ENCODE results near the gene TMEM273. TPM values are rescaled to one million over a fixed set of nuclear protein-coding genes. Genes with fewer than 3 reads are reported as not detected.

TMEM273 gene
- total and polyA plus RNA-seq, 2 of the 4 experiments (the other 2 are of a cell fraction), result not detected

- no peak overlapping the region for H3K14ac ChIP-seq (replicated peaks; ENCODE audit: low read depth, low read length)
- H3K4me3 ChIP-seq (ENCODE audit: insufficient read depth, low read depth, low read length), result no peak overlapping the region
- TF ChIP-seq POLR2A (IDR thresholded peaks at IDR 0.05; ENCODE audit: low read depth, low read length), result no peak
- no peak for TF ChIP-seq BHLHE40 (IDR thresholded peaks at IDR 0.05; ENCODE audit: low read depth, low read length)
- TF ChIP-seq CHD1 (IDR thresholded peaks at IDR 0.05; ENCODE audit: low read depth, low read length), result no peak
- TF ChIP-seq CEBPB (IDR thresholded peaks at IDR 0.05; ENCODE audit: low read depth, low read length), result no peak
- TF ChIP-seq FOS (IDR thresholded peaks at IDR 0.05; ENCODE audit: low read depth, low read length), result no peak
- TF ChIP-seq USF2 (IDR thresholded peaks at IDR 0.05; ENCODE audit: low read depth, low read length), result no peak
- TF ChIP-seq SMC3 (IDR thresholded peaks at IDR 0.05; ENCODE audit: low read depth, low read length), result no peak
- TF ChIP-seq MAZ (IDR thresholded peaks at IDR 0.05; ENCODE audit: borderline replicate concordance, low read depth, low read length), result no peak
- TF ChIP-seq RCOR1 (IDR thresholded peaks at IDR 0.05; ENCODE audit: insufficient replicate concordance, low read length), result no peak
- no peak for TF ChIP-seq ELK1 (IDR thresholded peaks at IDR 0.05; ENCODE audit: borderline replicate concordance, low read depth, low read length)
- TF ChIP-seq RFX5 (IDR thresholded peaks at IDR 0.05; ENCODE audit: low read depth, low read length), result no peak
- TF ChIP-seq MAFK (IDR thresholded peaks at IDR 0.05; ENCODE audit: low read depth, low read length), result no peak
- no peak for TF ChIP-seq CTCF (conservative IDR thresholded peaks at IDR 0.05; ENCODE audit: low read depth, low read length)
- TF ChIP-seq NFE2L2 (IDR thresholded peaks at IDR 0.05; ENCODE audit: low read depth, low read length), result no peak
- TF ChIP-seq RAD21 (IDR thresholded peaks at IDR 0.05; ENCODE audit: low read length), result no peak
- TF ChIP-seq MXI1 (IDR thresholded peaks at IDR 0.05; ENCODE audit: borderline replicate concordance, low read depth, low read length), result no peak
- H3K79me1 ChIP-seq (ENCODE audit: low read depth in 1 of 2, low read length in 2 of 2), result no peaks in the 10 kb centered on the region
- H2BK5ac ChIP-seq (ENCODE audit: low read depth, low read length, poor library complexity, severe bottlenecking), result no peak overlapping the region
- no peak overlapping the region for H3K56ac ChIP-seq (ENCODE audit: extremely low read depth, insufficient read depth, low read length)
- CTCF ChIA-PET, result no interaction called here
- H3K27ac ChIP-seq (ENCODE audit: insufficient read depth, low read length), result no peak overlapping the region
- H3K18ac ChIP-seq (ENCODE audit: low read depth, low read length), result no peak overlapping the region
- no peak overlapping the region for H2BK120ac ChIP-seq (ENCODE audit: low read depth, low read length)
- H3K27me3 ChIP-seq (ENCODE audit: control insufficient read depth, insufficient read depth, low read length), result peaks cover 44% of the 10 kb centered on the region
- H2BK15ac ChIP-seq (ENCODE audit: low read depth, low read length), result no peak overlapping the region
- H4K8ac ChIP-seq (ENCODE audit: low read depth in 2 of 2, low read length in 2 of 2), result no peak overlapping the region
- H3K4me2 ChIP-seq (ENCODE audit: low read depth, low read length), result no peak overlapping the region
- WGBS, 2 experiments (ENCODE audit: extremely low coverage in 2 of 2, insufficient read length in 1 of 2), result 0% methylated on average over 1 of the region's 1 CpG; no CpG with 5 or more reads in 1 of the 2 experiments
- H2BK20ac ChIP-seq (ENCODE audit: low read depth, low read length), result no peak overlapping the region
- DNase-seq, result no peak
- in situ Hi-C loops (cut with MboI; ENCODE audit: low sequenced_read_pairs) (no loop called here), dilution Hi-C loops (cut with HindIII; ENCODE audit: low sequenced_read_pairs, unreplicated experiment) (no loop called here), intact Hi-C loops (cut with micrococcal nuclease) (no loop called here)
- no peaks in the 10 kb centered on the region for H3K9me1 ChIP-seq (ENCODE audit: insufficient read depth, low read length)
- POLR2A ChIA-PET (ENCODE audit: unreplicated experiment), result no interaction called here
- H3K9ac ChIP-seq (ENCODE audit: low read depth, low read length), result no peak overlapping the region
- no peak overlapping the region for H3K23ac ChIP-seq (ENCODE audit: low read depth, low read length)
- ATAC-seq (ENCODE audit: low read depth), result no peak
- H2AFZ ChIP-seq (replicated peaks; ENCODE audit: low read length, poor library complexity), result no peak overlapping the region
- no peak overlapping the region for H2AK9ac ChIP-seq (replicated peaks; ENCODE audit: low read depth, low read length, poor library complexity)
- no TSS peak for BruUV-seq (replicated peaks)
- H3K36me3 ChIP-seq (ENCODE audit: control insufficient read depth, insufficient read depth, low read length), result no peaks in the 10 kb centered on the region
- no peaks in the 10 kb centered on the region for H3K4me1 ChIP-seq (ENCODE audit: control insufficient read depth, insufficient read depth, low read length)
- H4K5ac ChIP-seq (ENCODE audit: low read depth, low read length), result no peak overlapping the region
- H4K91ac ChIP-seq (ENCODE audit: insufficient read depth, low read depth, low read length), result no peak overlapping the region
- H3K9me3 ChIP-seq (ENCODE audit: control insufficient read depth, insufficient read depth, low read length), result no peaks in the 10 kb centered on the region
- H2AK5ac ChIP-seq (ENCODE audit: low read depth, low read length), result no peak overlapping the region
- H3K4ac ChIP-seq (ENCODE audit: low read depth, low read length), result no peak overlapping the region
- no peaks in the 10 kb centered on the region for H4K20me1 ChIP-seq (ENCODE audit: insufficient read depth, low read length)
Observed at GRCh38 chr10:49212783-49213182, 24.6 kb upstream of the TMEM273 start.
